SK-N-SH (cell line): ENCODE results near the gene PPP1R9B. TPM values are rescaled to one million over a fixed set of nuclear protein-coding genes. Genes with fewer than 3 reads are reported as not detected.

ENCODE experiments used
- CTCF ChIA-PET: fragments of 300-600, 350-600 bp; formaldehyde crosslinking; extraction: SDS; loops from one replicate; lab custom pipeline; 2021; lab: Yijun Ruan, JAX
- POLR2A ChIA-PET: fragments of 350-600 bp; sonication (Branson Sonifier 250); formaldehyde crosslinking; extraction: SDS; loops from one replicate; lab custom pipeline; 2020; ENCODE audit warnings: antibody characterized with exemption, inconsistent platforms; lab: Yijun Ruan, JAX
- DNase-seq: peaks from one replicate; pipeline ENCODE4 v3.0.0; 2012
- H2AFZ ChIP-seq: fragments of 200-600 bp; sonication (generic); 2 replicates; pipeline ENCODE4 v1.8.1; 2016; ENCODE audit warnings: antibody characterized with exemption, mild to moderate bottlenecking, low read depth
- H3F3A ChIP-seq: fragments of 200-600 bp; sonication (generic); replicated peaks from 2 replicates; pipeline ENCODE3; 2016; ENCODE audit warnings: antibody characterized with exemption, mild to moderate bottlenecking; ENCODE audit not compliant: insufficient read depth
- H3K27ac ChIP-seq, 2 experiments: fragments of 200-500 bp in 1 of 2; fragments of 200-600 bp in 1 of 2; sonication (Bioruptor generic) in 1 of 2; sonication (generic), shearing (Covaris generic) in 1 of 2; 2 replicates each; pipeline versions ENCODE4 v1.5.1 to v1.6.1; 2014 to 2016; ENCODE audit warnings: low read depth in 2 of 2, inconsistent platforms in 1 of 2, low read length in 1 of 2, mild to moderate bottlenecking in 1 of 2, mixed read lengths in 1 of 2
- H3K27me3 ChIP-seq: fragments of 200-600 bp; sonication (generic), shearing (Covaris generic); 2 replicates; pipeline ENCODE4 v1.6.1; 2016; ENCODE audit warnings: mixed run types; ENCODE audit not compliant: insufficient read depth
- H3K36me3 ChIP-seq, 2 experiments: fragments of 200-500 bp in 1 of 2; fragments of 200-600 bp in 1 of 2; sonication (Bioruptor generic) in 1 of 2; sonication (generic) in 1 of 2; replicated peaks in 1 of 2; 2 replicates each; pipeline versions ENCODE3 to v1.5.1; 2014 to 2016; ENCODE audit warnings: low read length in 1 of 2, mild to moderate bottlenecking in 1 of 2; ENCODE audit not compliant: insufficient read depth in 2 of 2, control insufficient read depth in 1 of 2
- H3K4me1 ChIP-seq, 2 experiments: fragments of 200-500 bp in 1 of 2; fragments of 200-600 bp in 1 of 2; sonication (Bioruptor generic) in 1 of 2; sonication (generic), shearing (Covaris generic) in 1 of 2; 2 replicates each; pipeline versions ENCODE4 v1.5.1 to v1.6.1; 2014 to 2016; ENCODE audit warnings: low read depth in 1 of 2, low read length in 1 of 2, mixed run types in 1 of 2; ENCODE audit not compliant: insufficient read depth in 2 of 2, control insufficient read depth in 1 of 2
- H3K4me2 ChIP-seq: fragments of 200-600 bp; sonication (generic), shearing (Covaris generic); 2 replicates; pipeline ENCODE4 v1.6.1; 2017; ENCODE audit warnings: mixed run types
- H3K4me3 ChIP-seq, 2 experiments: fragments of 200-500 bp in 1 of 2; fragments of 200-600 bp in 1 of 2; sonication (Bioruptor generic) in 1 of 2; sonication (generic), shearing (Covaris generic) in 1 of 2; 2 replicates each; pipeline versions ENCODE4 v1.5.1 to v1.8.1; 2014 to 2016; ENCODE audit warnings: low read depth in 2 of 2, inconsistent platforms in 1 of 2, low read length in 1 of 2, mild to moderate bottlenecking in 1 of 2, mixed read lengths in 1 of 2, moderate library complexity in 1 of 2
- H3K79me2 ChIP-seq: fragments of 200-600 bp; sonication (generic); 2 replicates; pipeline ENCODE4 v1.8.1; 2017; ENCODE audit warnings: mild to moderate bottlenecking; ENCODE audit not compliant: insufficient read depth
- H3K9ac ChIP-seq: fragments of 200-600 bp; sonication (generic); 2 replicates; pipeline ENCODE4 v1.6.1; 2017; ENCODE audit warnings: mixed run types
- H3K9me2 ChIP-seq: fragments of 200-600 bp; sonication (generic); 2 replicates; pipeline ENCODE4 v1.6.1; 2017; ENCODE audit warnings: mixed run types
- H3K9me3 ChIP-seq: fragments of 200-600 bp; sonication (generic); 2 replicates; pipeline ENCODE4 v1.6.1; 2017; ENCODE audit warnings: mixed run types, mild to moderate bottlenecking, moderate library complexity
- H4K20me1 ChIP-seq: fragments of 200-600 bp; sonication (generic); 2 replicates; pipeline ENCODE4 v1.6.1; 2017; ENCODE audit warnings: mild to moderate bottlenecking, mixed run types; ENCODE audit not compliant: insufficient read depth
- CHD2 ChIP-seq: fragments of 150-350 bp; IDR thresholded peaks from 2 replicates; pipeline ENCODE4 v1.6.1; 2018; ENCODE audit warnings: low read length; ENCODE audit not compliant: partially characterized antibody
- FOSL2 ChIP-seq: IDR thresholded peaks from 2 replicates; pipeline ENCODE4 v1.4.0; 2012; ENCODE audit warnings: low read depth, mild to moderate bottlenecking, moderate library complexity, borderline replicate concordance
- JUND ChIP-seq: IDR thresholded peaks from 2 replicates; pipeline ENCODE4 v1.4.0; 2012
- MXI1 ChIP-seq: IDR thresholded peaks from 2 replicates; pipeline ENCODE4 v1.6.1; 2012; ENCODE audit warnings: mild to moderate bottlenecking, low read depth, low read length, improper control_type of control experiment
- NFIC ChIP-seq: IDR thresholded peaks from 2 replicates; pipeline ENCODE4 v1.4.0; 2012; ENCODE audit warnings: borderline replicate concordance
- POLR2AphosphoS5 ChIP-seq: IDR thresholded peaks from 2 replicates; pipeline ENCODE4 v1.6.1; 2012; ENCODE audit warnings: low read depth, low read length
- YY1 ChIP-seq: IDR thresholded peaks from 2 replicates; pipeline ENCODE4 v1.4.0; 2012; ENCODE audit warnings: low read depth, mild to moderate bottlenecking
- WGBS: methylation state at CpG from one replicate; pipeline ENCODE4 v1.1.6; 2017; ENCODE audit warnings: low lambda C conversion rate; 5-methylcytosine and 5-hydroxymethylcytosine counted together
- polyA plus RNA-seq, 3 experiments: library from polyadenylated mRNA; depleted of rRNA; stranded (reverse); fragments of >200 nt; gene quantifications; 2 replicates each; pipeline ENCODE4 v1.2.3, GENCODE V29; 2012
- TF ChIP-seq, protein P1 (sequence below): IDR thresholded peaks from 2 replicates; pipeline ENCODE4 v1.4.0; 2012; ENCODE audit warnings: low read depth, borderline replicate concordance
- TF ChIP-seq, protein P2 (sequence below): IDR thresholded peaks from 2 replicates; pipeline ENCODE4 v1.4.0; 2012; ENCODE audit warnings: low read depth

PPP1R9B gene
- polyA plus RNA-seq, 1 of the 3 experiments (the other 2 are of a cell fraction) = 35.2 TPM

DNA sequence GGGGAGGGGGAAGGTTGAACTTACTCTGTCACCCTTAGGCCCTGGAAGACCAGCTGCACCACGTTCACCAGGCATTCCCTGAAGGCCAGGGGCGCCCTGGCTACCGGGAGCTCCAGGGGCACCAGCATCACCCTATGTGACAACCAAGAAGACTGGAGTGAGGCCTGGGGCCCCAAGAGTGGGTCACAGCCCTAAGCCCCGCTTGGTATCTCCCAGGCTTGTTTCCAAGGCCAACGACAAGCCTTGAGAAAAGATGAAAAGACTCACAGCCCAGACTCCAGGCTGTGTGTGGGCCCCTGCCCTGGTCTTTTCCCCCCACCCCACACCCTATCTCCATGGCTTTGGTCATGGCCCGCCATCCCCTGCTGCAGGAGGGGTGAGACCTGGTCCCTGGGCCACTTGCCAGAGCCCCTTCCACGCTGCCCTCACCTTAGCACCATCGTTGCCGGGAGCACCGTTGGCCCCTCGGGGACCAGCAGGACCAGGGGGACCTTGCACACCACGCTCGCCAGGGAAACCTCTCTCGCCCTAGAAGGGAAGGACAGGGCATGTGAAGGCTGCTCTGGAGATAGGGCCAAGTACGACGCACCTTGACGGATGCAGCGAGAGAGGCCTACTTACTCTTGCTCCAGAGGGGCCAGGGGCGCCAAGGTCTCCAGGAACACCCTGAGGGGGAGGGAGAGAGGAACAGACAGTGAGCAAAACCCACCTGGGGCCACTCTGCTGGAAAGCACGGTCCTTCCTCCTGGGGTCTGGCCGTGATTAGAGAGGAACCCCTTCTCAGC, 41.1 kb upstream of the PPP1R9B start:
- Histone ChIP-seq H3K4me2 (no peak overlapping the region; the same call in 1 of the 2 replicates), H3K9ac (0 out of 2 replicates have a peak overlapping the region, but pooled peaks have one; percentile 13), H3K9me2 (no peaks in the 10 kb centered on the region), H3F3A (peaks cover 100% of the 10 kb centered on the region), H3K9me3 (no peaks in the 10 kb centered on the region), H2AFZ (no peak overlapping the region), H3K27ac (peak overlapping the region; percentile 5 to 100; a peak in 3 of 4 replicates), H3K79me2 (peaks cover 66% of the 10 kb centered on the region), H3K4me3 (no peak overlapping the region), H3K36me3 (peaks cover 97 to 98% of the 10 kb centered on the region in 2 experiments), H3K4me1 (peaks cover 0 to 29% of the 10 kb centered on the region in 2 experiments; a peak in 2 of 4 replicates), H3K27me3 (no peaks in the 10 kb centered on the region), H4K20me1 (peaks cover 100% of the 10 kb centered on the region)
- DNase-seq = no peak
- 86% methylated on average over 21 of the region's 21 CpGs for WGBS
- CTCF ChIA-PET = interaction anchor here (1.0 to 13.8 kb wide), 7 partner anchors 8 to 106 kb away, joined by 3 to 463 read pairs (median 3); partner anchors contain the start of genes COL1A1 and SGCA
- POLR2A ChIA-PET = no interaction called here
- no peak for TF ChIP-seq CHD2
- peak; percentile 8 for TF ChIP-seq POLR2AphosphoS5
- TF ChIP-seq FOSL2 = no peak
- no peak for TF ChIP-seq NFIC

DNA sequence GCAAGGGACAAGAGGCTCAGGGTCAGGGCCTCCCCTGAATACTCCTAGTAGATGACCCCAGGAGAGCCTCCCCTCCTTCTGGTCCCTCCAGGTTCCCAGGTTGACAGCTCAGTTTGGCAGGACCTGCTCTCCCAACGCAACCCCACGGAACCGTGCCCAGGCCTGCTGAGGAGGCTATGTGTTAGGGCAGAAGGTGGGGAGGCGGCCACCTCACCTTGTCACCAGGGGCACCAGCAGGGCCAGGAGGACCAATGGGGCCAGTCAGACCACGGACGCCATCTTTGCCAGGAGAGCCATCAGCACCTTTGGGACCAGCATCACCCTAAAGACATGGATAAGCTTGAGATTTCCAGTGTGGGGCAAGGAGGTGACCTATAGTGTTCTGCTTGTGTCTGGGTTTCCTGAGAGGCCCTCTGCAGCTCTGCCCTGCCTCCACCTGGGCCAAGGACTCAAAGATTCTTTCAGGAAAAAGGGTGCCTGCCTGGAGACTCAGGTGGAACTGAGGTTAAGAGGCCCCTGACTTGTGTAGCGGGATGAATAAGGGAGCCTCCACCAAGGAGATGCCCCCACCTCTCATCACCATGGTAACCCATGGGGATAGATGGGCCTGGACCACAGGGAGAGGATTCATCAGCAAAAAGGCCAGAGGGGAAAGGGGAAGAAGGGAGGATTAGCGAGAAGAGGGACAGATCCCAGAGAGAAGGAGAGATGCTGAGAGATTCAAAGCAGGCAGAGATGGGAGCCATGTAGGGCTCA, 40.3 kb upstream of the PPP1R9B start:
- H3K9ac ChIP-seq = no peak overlapping the region
- WGBS = 91% methylated on average over 5 of the region's 8 CpGs
- H4K20me1 ChIP-seq = peaks cover 100% of the 10 kb centered on the region
- H3K4me1 ChIP-seq = peaks cover 0 to 23% of the 10 kb centered on the region in 2 experiments; a peak in 2 of 4 replicates
- no peaks in the 10 kb centered on the region for H3K27me3 ChIP-seq
- peaks cover 100% of the 10 kb centered on the region for H3F3A ChIP-seq
- ChIA-PET CTCF (interaction anchor here (0.6 to 13.8 kb wide), 7 partner anchors 10 to 106 kb away, joined by 3 to 463 read pairs (median 3); partner anchors contain the start of genes COL1A1 and SGCA), POLR2A (no interaction called here)
- H3K9me3 ChIP-seq = no peaks in the 10 kb centered on the region
- H3K79me2 ChIP-seq = peaks cover 62% of the 10 kb centered on the region
- no peak for DNase-seq
- H3K27ac ChIP-seq = peak overlapping the region in 1 of 2 experiments; percentile 100; a peak in 2 of 4 replicates
- H2AFZ ChIP-seq = no peak overlapping the region
- TF ChIP-seq YY1 (no peak), MXI1 (no peak), CHD2 (no peak), JUND (no peak)
- TF ChIP-seq, protein P1, sequence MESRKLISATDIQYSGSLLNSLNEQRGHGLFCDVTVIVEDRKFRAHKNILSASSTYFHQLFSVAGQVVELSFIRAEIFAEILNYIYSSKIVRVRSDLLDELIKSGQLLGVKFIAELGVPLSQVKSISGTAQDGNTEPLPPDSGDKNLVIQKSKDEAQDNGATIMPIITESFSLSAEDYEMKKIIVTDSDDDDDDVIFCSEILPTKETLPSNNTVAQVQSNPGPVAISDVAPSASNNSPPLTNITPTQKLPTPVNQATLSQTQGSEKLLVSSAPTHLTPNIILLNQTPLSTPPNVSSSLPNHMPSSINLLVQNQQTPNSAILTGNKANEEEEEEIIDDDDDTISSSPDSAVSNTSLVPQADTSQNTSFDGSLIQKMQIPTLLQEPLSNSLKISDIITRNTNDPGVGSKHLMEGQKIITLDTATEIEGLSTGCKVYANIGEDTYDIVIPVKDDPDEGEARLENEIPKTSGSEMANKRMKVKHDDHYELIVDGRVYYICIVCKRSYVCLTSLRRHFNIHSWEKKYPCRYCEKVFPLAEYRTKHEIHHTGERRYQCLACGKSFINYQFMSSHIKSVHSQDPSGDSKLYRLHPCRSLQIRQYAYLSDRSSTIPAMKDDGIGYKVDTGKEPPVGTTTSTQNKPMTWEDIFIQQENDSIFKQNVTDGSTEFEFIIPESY = no peak
- TF ChIP-seq, protein P2, sequence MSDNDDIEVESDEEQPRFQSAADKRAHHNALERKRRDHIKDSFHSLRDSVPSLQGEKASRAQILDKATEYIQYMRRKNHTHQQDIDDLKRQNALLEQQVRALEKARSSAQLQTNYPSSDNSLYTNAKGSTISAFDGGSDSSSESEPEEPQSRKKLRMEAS = no peak
- no peaks in the 10 kb centered on the region for H3K9me2 ChIP-seq
- H3K36me3 ChIP-seq = peaks cover 96 to 98% of the 10 kb centered on the region in 2 experiments
- no peak overlapping the region; the same call in 1 of the 2 replicates for H3K4me2 ChIP-seq
- H3K4me3 ChIP-seq = no peak overlapping the region
